ENCODE results near the gene ADARB2.

The ADARB2 gene

GRCh38 chr10:1190791-1191490 lies 546.4 kb downstream of the ADARB2 start:
- DNase-seq: no peak

- no peak for DNase-seq
Observed at GRCh38 chr10:1190052-1190395, 547.3 kb downstream of the ADARB2 start.

GRCh38 chr10:1189166-1190051 lies 547.9 kb downstream of the ADARB2 start:
- DNase-seq: no peak

GRCh38 chr10:1188558-1189135 lies 548.7 kb downstream of the ADARB2 start:
- DNase-seq: no peak

GRCh38 chr10:1187855-1188557 lies 549.3 kb downstream of the ADARB2 start:
- DNase-seq: no peak

GRCh38 chr10:1187151-1187854 lies 550.0 kb downstream of the ADARB2 start:
- DNase-seq: no peak

GRCh38 chr10:1186683-1186990 lies 550.7 kb downstream of the ADARB2 start:
- DNase-seq: no peak

- no peak for DNase-seq
Observed at GRCh38 chr10:1185911-1186682, 551.2 kb downstream of the ADARB2 start.

GRCh38 chr10:1184541-1185430 lies 552.5 kb downstream of the ADARB2 start:
- DNase-seq: no peak

- no peak for DNase-seq
Observed at GRCh38 chr10:1183701-1184100, 553.6 kb downstream of the ADARB2 start.

GRCh38 chr10:1183033-1183396 lies 554.3 kb downstream of the ADARB2 start:
- DNase-seq: no peak

- no peak for DNase-seq
Observed at GRCh38 chr10:1182280-1183032, 554.9 kb downstream of the ADARB2 start.

- no peak for DNase-seq
Observed at GRCh38 chr10:1180836-1181235, 556.5 kb downstream of the ADARB2 start.

- no peak for DNase-seq
Observed at GRCh38 chr10:1180071-1180730, 557.1 kb downstream of the ADARB2 start.

GRCh38 chr10:1179346-1180070 lies 557.8 kb downstream of the ADARB2 start:
- no peak for DNase-seq

GRCh38 chr10:1178506-1178905 lies 558.8 kb downstream of the ADARB2 start:
- DNase-seq: no peak

- DNase-seq: no peak
Observed at GRCh38 chr10:1177936-1178335, 559.4 kb downstream of the ADARB2 start.

- DNase-seq: no peak
Observed at GRCh38 chr10:1175956-1176565, 561.3 kb downstream of the ADARB2 start.

- DNase-seq: no peak
Observed at GRCh38 chr10:1174022-1174421, 563.3 kb downstream of the ADARB2 start.
